Esophagus squamous epithelium (tissue), 4 donors: ENCODE data around the gene KCNE2.

Experiments
- POLR2A ChIP-seq, 4 donors: fragments of 450-650 bp; IDR thresholded peaks; one replicate each; pipeline ENCODE4 v1.6.1; 2017; ENCODE audit warnings: antibody characterized with exemption in 4 of 4, mild to moderate bottlenecking in 4 of 4, moderate library complexity in 3 of 4
- TF ChIP-seq, protein P1 (sequence below), 6 experiments: fragments of 450-650 bp in 4 of 6; fragments of 200-600 bp in 2 of 6; sonication (generic) in 2 of 6; IDR thresholded peaks; one replicate each; pipeline ENCODE4 v1.5.1; 2016 to 2019; ENCODE audit warnings: antibody characterized with exemption in 6 of 6, mild to moderate bottlenecking in 4 of 6, moderate library complexity in 4 of 6

DNA sequence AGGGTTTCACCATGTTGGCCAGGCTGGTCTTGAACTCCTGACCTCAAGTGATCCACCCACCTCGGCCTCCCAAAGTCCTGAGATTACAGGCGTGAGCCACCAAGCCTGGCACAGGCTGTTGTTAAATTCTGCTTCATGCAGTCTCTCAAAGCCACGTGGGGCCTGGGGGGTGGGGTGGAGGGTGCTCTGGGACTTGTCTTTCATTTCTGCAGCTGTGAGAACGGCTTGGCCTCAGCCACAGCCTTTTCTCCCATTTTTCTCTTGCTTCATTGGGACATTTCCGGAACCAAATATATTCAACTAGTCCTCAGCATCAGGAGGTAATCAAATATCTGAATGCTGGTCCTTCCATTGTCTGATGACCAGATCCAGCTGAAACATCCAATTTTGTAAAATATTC, 27.6 kb upstream of the KCNE2 start:
- TF ChIP-seq, protein P1, sequence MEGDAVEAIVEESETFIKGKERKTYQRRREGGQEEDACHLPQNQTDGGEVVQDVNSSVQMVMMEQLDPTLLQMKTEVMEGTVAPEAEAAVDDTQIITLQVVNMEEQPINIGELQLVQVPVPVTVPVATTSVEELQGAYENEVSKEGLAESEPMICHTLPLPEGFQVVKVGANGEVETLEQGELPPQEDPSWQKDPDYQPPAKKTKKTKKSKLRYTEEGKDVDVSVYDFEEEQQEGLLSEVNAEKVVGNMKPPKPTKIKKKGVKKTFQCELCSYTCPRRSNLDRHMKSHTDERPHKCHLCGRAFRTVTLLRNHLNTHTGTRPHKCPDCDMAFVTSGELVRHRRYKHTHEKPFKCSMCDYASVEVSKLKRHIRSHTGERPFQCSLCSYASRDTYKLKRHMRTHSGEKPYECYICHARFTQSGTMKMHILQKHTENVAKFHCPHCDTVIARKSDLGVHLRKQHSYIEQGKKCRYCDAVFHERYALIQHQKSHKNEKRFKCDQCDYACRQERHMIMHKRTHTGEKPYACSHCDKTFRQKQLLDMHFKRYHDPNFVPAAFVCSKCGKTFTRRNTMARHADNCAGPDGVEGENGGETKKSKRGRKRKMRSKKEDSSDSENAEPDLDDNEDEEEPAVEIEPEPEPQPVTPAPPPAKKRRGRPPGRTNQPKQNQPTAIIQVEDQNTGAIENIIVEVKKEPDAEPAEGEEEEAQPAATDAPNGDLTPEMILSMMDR (IDR thresholded peaks at IDR 0.05), result no peak
- no peak for TF ChIP-seq POLR2A (IDR thresholded peaks at IDR 0.05)
